HepG2 (cell line): ENCODE data around the gene GIPC1. TPM values are rescaled to one million over a fixed set of nuclear protein-coding genes. Genes with fewer than 3 reads are reported as not detected.
A peak's percentile ranks its signal among the peaks of the same experiment; 100 is the strongest.

Experiments
- ARHGAP35 ChIP-seq: sonication (generic); formaldehyde crosslinking; IDR thresholded peaks from 2 replicates; pipeline ENCODE4 v1.9.0; 2022; ENCODE audit warnings: mild to moderate bottlenecking, inconsistent platforms, moderate library complexity, missing genetic modification reagents, borderline replicate concordance
- HMG20B ChIP-seq: conservative IDR thresholded peaks from 2 replicates; pipeline ENCODE4 v1.6.1; 2016; ENCODE audit warnings: missing genetic modification reagents, missing compliant biosample characterization
- HNF4A ChIP-seq: sonication (generic); formaldehyde crosslinking; IDR thresholded peaks from 2 replicates; pipeline ENCODE4 v1.4.0; 2020; ENCODE audit warnings: missing genetic modification reagents
- HNRNPL ChIP-seq: fragments of 200-400 bp; formaldehyde crosslinking; IDR thresholded peaks from 2 replicates; pipeline ENCODE4 v1.6.1; 2017; ENCODE audit warnings: mild to moderate bottlenecking, low read depth, low read length
- JUND ChIP-seq: sonication (generic); formaldehyde crosslinking; IDR thresholded peaks from 2 replicates; pipeline ENCODE4 v1.8.0; 2022; ENCODE audit warnings: mild to moderate bottlenecking, missing genetic modification reagents
- KLF6 ChIP-seq: IDR thresholded peaks from 2 replicates; pipeline ENCODE4 v1.8.0; 2016; ENCODE audit warnings: missing biosample characterization, missing genetic modification reagents
- SCMH1 ChIP-seq: sonication (generic); formaldehyde crosslinking; IDR thresholded peaks from 2 replicates; pipeline ENCODE4 v1.9.0; 2021; ENCODE audit warnings: missing genetic modification reagents, mild to moderate bottlenecking, borderline replicate concordance
- SP5 ChIP-seq: IDR thresholded peaks from 2 replicates; pipeline ENCODE4 v1.6.1; 2016; ENCODE audit warnings: low read depth, borderline replicate concordance
- XRCC5 ChIP-seq: fragments of 200-400 bp; formaldehyde crosslinking; optimal IDR thresholded peaks from 2 replicates; pipeline ENCODE3; 2017; ENCODE audit warnings: mild to moderate bottlenecking, low read length
- ZKSCAN8 ChIP-seq: IDR thresholded peaks from 2 replicates; pipeline ENCODE4 v1.6.1; 2016; ENCODE audit warnings: borderline replicate concordance, missing genetic modification reagents, missing compliant biosample characterization
- ZNF329 ChIP-seq: sonication (generic); formaldehyde crosslinking; IDR thresholded peaks from 2 replicates; pipeline ENCODE4 v1.9.0; 2021; ENCODE audit warnings: low read depth, mild to moderate bottlenecking, missing genetic modification reagents
- ZNF577 ChIP-seq: sonication (generic); formaldehyde crosslinking; IDR thresholded peaks from 2 replicates; pipeline ENCODE4 v1.4.0; 2020; ENCODE audit warnings: mild to moderate bottlenecking, low read depth, missing genetic modification reagents, borderline replicate concordance
- ZSCAN29 ChIP-seq: sonication (generic); formaldehyde crosslinking; conservative IDR thresholded peaks from 2 replicates; pipeline ENCODE4 v1.4.0; 2020; ENCODE audit warnings: mild to moderate bottlenecking, missing genetic modification reagents
- polyA plus RNA-seq, 8 experiments: library from polyadenylated mRNA; depleted of rRNA in 3 of 8; stranded (reverse) in 7 of 8; unstranded in 1 of 8; fragments of >200 nt; fragmentation: Illumina TruSeq in 4 of 8; extraction: Trizol in 4 of 8; gene quantifications; 2 replicates each; pipeline versions ENCODE4 v1.2.1 to v1.2.3, GENCODE V29; 2011 to 2016; ENCODE audit warnings: low read depth in 4 of 8, missing spikeins in 1 of 8, mixed read lengths in 1 of 8; ENCODE audit not compliant: insufficient read depth in 1 of 8
- total RNA-seq, 5 experiments: library from RNA; depleted of rRNA; stranded (reverse); fragments of >200 nt; fragmentation: Illumina TruSeq; extraction: Trizol; gene quantifications; 2 replicates each; pipeline ENCODE4 v1.2.3, GENCODE V29; 2016; ENCODE audit warnings: low read depth in 1 of 5
- TF ChIP-seq, protein P1 (sequence below): sonication (generic); formaldehyde crosslinking; IDR thresholded peaks from 2 replicates; pipeline ENCODE4 v1.5.0; 2020; ENCODE audit warnings: mild to moderate bottlenecking, missing genetic modification reagents, borderline replicate concordance
- TF ChIP-seq, protein P2 (sequence below): IDR thresholded peaks from 2 replicates; pipeline ENCODE4 v1.6.1; 2016; ENCODE audit warnings: mild to moderate bottlenecking, missing biosample characterization, missing genetic modification reagents
- TF ChIP-seq, protein P3 (sequence below): sonication (generic); formaldehyde crosslinking; IDR thresholded peaks from 2 replicates; pipeline ENCODE4 v1.4.0; 2020; ENCODE audit warnings: missing genetic modification reagents
- TF ChIP-seq, protein P4 (sequence below): sonication (generic); formaldehyde crosslinking; IDR thresholded peaks from 2 replicates; pipeline ENCODE4 v1.4.0; 2020; ENCODE audit warnings: mild to moderate bottlenecking, missing genetic modification reagents

GIPC1 gene
- total and polyA plus RNA-seq, 2 of the 13 experiments (the other 11 are each of a cell fraction or from before 2014, with no cell fraction given), result 27.1 to 48.1 TPM

DNA sequence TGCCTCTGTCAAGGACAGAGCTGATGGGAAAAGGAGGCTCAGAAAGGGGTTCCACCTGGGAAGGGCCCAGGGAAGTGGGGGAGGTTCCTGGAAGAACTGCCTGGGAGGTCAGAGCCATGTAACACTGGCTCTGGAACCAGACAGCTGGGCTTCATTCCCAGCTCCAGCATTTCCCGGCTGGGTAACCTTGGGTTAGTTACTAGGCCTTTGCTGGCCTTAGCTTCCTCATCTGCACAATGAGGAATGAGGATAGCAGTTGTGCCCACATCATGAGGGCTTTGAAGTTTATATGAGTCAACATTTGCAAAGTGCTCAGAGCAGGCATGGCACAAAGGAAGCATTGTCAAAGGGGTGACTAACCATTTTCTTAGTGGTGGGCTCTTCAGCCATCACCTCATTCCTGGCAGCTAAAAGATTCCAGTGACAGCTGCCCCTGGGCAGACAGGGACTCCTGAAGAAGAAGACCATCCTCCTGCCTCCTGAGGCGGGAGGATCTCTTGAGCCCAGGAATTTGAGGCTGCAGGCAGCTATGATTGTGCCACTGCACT lies 24.0 kb upstream of the GIPC1 start (continued):
- TF ChIP-seq, protein P1, sequence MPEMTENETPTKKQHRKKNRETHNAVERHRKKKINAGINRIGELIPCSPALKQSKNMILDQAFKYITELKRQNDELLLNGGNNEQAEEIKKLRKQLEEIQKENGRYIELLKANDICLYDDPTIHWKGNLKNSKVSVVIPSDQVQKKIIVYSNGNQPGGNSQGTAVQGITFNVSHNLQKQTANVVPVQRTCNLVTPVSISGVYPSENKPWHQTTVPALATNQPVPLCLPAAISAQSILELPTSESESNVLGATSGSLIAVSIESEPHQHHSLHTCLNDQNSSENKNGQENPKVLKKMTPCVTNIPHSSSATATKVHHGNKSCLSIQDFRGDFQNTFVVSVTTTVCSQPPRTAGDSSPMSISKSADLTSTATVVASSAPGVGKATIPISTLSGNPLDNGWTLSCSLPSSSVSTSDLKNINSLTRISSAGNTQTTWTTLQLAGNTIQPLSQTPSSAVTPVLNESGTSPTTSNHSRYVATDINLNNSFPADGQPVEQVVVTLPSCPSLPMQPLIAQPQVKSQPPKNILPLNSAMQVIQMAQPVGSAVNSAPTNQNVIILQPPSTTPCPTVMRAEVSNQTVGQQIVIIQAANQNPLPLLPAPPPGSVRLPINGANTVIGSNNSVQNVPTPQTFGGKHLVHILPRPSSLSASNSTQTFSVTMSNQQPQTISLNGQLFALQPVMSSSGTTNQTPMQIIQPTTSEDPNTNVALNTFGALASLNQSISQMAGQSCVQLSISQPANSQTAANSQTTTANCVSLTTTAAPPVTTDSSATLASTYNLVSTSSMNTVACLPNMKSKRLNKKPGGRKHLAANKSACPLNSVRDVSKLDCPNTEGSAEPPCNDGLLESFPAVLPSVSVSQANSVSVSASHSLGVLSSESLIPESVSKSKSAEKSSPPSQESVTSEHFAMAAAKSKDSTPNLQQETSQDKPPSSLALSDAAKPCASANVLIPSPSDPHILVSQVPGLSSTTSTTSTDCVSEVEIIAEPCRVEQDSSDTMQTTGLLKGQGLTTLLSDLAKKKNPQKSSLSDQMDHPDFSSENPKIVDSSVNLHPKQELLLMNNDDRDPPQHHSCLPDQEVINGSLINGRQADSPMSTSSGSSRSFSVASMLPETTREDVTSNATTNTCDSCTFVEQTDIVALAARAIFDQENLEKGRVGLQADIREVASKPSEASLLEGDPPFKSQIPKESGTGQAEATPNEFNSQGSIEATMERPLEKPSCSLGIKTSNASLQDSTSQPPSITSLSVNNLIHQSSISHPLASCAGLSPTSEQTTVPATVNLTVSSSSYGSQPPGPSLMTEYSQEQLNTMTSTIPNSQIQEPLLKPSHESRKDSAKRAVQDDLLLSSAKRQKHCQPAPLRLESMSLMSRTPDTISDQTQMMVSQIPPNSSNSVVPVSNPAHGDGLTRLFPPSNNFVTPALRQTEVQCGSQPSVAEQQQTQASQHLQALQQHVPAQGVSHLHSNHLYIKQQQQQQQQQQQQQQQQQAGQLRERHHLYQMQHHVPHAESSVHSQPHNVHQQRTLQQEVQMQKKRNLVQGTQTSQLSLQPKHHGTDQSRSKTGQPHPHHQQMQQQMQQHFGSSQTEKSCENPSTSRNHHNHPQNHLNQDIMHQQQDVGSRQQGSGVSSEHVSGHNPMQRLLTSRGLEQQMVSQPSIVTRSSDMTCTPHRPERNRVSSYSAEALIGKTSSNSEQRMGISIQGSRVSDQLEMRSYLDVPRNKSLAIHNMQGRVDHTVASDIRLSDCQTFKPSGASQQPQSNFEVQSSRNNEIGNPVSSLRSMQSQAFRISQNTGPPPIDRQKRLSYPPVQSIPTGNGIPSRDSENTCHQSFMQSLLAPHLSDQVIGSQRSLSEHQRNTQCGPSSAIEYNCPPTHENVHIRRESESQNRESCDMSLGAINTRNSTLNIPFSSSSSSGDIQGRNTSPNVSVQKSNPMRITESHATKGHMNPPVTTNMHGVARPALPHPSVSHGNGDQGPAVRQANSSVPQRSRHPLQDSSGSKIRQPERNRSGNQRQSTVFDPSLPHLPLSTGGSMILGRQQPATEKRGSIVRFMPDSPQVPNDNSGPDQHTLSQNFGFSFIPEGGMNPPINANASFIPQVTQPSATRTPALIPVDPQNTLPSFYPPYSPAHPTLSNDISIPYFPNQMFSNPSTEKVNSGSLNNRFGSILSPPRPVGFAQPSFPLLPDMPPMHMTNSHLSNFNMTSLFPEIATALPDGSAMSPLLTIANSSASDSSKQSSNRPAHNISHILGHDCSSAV (CRISPR knock-in tag), result no peak
- TF ChIP-seq ZSCAN29 (no peak), JUND (0 out of 2 replicates have a peak, but pooled peaks have one; percentile 50), ARHGAP35 (no peak), SP5 (CRISPR knock-in tag) (peak; percentile 49; the same call in 1 of the 2 replicates), ZNF577 (no peak), ZKSCAN8 (CRISPR knock-in tag) (peak; percentile 46; the same call in 1 of the 2 replicates), ZNF329 (no peak), HMG20B (CRISPR knock-in tag) (peak; percentile 57; the same call in 1 of the 2 replicates), SCMH1 (CRISPR knock-in tag) (no peak), XRCC5 (no peak), HNRNPL (no peak), HNF4A (no peak), KLF6 (CRISPR knock-in tag) (0 out of 2 replicates have a peak, but pooled peaks have one; percentile 55)
- TF ChIP-seq, protein P2, sequence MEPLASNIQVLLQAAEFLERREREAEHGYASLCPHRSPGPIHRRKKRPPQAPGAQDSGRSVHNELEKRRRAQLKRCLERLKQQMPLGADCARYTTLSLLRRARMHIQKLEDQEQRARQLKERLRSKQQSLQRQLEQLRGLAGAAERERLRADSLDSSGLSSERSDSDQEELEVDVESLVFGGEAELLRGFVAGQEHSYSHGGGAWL (CRISPR knock-in tag), result no peak
- TF ChIP-seq, protein P3, sequence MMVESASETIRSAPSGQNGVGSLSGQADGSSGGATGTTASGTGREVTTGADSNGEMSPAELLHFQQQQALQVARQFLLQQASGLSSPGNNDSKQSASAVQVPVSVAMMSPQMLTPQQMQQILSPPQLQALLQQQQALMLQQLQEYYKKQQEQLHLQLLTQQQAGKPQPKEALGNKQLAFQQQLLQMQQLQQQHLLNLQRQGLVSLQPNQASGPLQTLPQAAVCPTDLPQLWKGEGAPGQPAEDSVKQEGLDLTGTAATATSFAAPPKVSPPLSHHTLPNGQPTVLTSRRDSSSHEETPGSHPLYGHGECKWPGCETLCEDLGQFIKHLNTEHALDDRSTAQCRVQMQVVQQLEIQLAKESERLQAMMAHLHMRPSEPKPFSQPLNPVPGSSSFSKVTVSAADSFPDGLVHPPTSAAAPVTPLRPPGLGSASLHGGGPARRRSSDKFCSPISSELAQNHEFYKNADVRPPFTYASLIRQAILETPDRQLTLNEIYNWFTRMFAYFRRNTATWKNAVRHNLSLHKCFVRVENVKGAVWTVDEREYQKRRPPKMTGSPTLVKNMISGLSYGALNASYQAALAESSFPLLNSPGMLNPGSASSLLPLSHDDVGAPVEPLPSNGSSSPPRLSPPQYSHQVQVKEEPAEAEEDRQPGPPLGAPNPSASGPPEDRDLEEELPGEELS, result peak; percentile 21; the same call in 1 of the 2 replicates
- TF ChIP-seq, protein P4, sequence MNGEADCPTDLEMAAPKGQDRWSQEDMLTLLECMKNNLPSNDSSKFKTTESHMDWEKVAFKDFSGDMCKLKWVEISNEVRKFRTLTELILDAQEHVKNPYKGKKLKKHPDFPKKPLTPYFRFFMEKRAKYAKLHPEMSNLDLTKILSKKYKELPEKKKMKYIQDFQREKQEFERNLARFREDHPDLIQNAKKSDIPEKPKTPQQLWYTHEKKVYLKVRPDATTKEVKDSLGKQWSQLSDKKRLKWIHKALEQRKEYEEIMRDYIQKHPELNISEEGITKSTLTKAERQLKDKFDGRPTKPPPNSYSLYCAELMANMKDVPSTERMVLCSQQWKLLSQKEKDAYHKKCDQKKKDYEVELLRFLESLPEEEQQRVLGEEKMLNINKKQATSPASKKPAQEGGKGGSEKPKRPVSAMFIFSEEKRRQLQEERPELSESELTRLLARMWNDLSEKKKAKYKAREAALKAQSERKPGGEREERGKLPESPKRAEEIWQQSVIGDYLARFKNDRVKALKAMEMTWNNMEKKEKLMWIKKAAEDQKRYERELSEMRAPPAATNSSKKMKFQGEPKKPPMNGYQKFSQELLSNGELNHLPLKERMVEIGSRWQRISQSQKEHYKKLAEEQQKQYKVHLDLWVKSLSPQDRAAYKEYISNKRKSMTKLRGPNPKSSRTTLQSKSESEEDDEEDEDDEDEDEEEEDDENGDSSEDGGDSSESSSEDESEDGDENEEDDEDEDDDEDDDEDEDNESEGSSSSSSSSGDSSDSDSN (CRISPR knock-in tag), result peak; percentile 61
